IPS-20b (cell line): ENCODE measurements around the gene DDX41.
"Not testable (repeated sequence)": the region's sequence is repeated elsewhere in the genome, so short reads cannot be mapped to it uniquely, and the experiment has no call there.

Experiments
- H3K27ac ChIP-seq: one replicate; pipeline ENCODE4 v1.5.1; 2013; ENCODE audit warnings: low read length
- H3K27me3 ChIP-seq: 2 replicates; pipeline ENCODE4 v1.6.1; 2013; ENCODE audit warnings: mild to moderate bottlenecking, low read length, inconsistent platforms; ENCODE audit not compliant: insufficient read depth
- H3K36me3 ChIP-seq: 2 replicates; pipeline ENCODE4 v1.6.1; 2013; ENCODE audit warnings: low read depth, mild to moderate bottlenecking, inconsistent platforms, low read length, moderate library complexity; ENCODE audit not compliant: insufficient read depth
- H3K4me1 ChIP-seq: 2 replicates; pipeline ENCODE4 v1.6.1; 2013; ENCODE audit warnings: mild to moderate bottlenecking, control low read depth, inconsistent platforms, low read length, moderate library complexity; ENCODE audit not compliant: insufficient read depth
- H3K4me3 ChIP-seq: 2 replicates; pipeline ENCODE4 v1.5.1; 2013; ENCODE audit warnings: mild to moderate bottlenecking, low read length, inconsistent platforms
- H3K9ac ChIP-seq: 2 replicates; pipeline ENCODE4 v1.6.1; 2013; ENCODE audit warnings: low read depth, mild to moderate bottlenecking, inconsistent platforms, low read length, moderate library complexity
- H3K9me3 ChIP-seq: 2 replicates; pipeline ENCODE4 v1.6.1; 2013; ENCODE audit warnings: mild to moderate bottlenecking, low read depth, low read length, inconsistent platforms; ENCODE audit not compliant: insufficient read depth

The DDX41 gene

GRCh38 chr5:177493795-177494345, 22.9 kb downstream of the DDX41 start:
- Histone ChIP-seq H3K27ac (no peak overlapping the region), H3K9ac (peak overlapping the region; percentile 99; the same call in 1 of the 2 replicates), H3K27me3 (peaks cover 9% of the 10 kb centered on the region), H3K4me1 (peaks cover 22% of the 10 kb centered on the region), H3K9me3 (no peaks in the 10 kb centered on the region), H3K4me3 (no peak overlapping the region), H3K36me3 (peaks cover 66% of the 10 kb centered on the region)

- H3K9ac ChIP-seq = no peak overlapping the region
- no peak overlapping the region for H3K4me3 ChIP-seq
- peaks cover 15% of the 10 kb centered on the region for H3K4me1 ChIP-seq
- H3K36me3 ChIP-seq = peaks cover 77% of the 10 kb centered on the region
- no peaks in the 10 kb centered on the region for H3K9me3 ChIP-seq
- no peak overlapping the region for H3K27ac ChIP-seq
- no peaks in the 10 kb centered on the region; the same call in 1 of the 2 replicates for H3K27me3 ChIP-seq
Observed at GRCh38 chr5:177492841-177493240, 23.9 kb downstream of the DDX41 start.

- Histone ChIP-seq H3K4me1 (peaks cover 15% of the 10 kb centered on the region), H3K9ac (no peak overlapping the region), H3K4me3 (no peak overlapping the region), H3K27me3 (no peaks in the 10 kb centered on the region), H3K27ac (no peak overlapping the region), H3K9me3 (no peaks in the 10 kb centered on the region), H3K36me3 (peaks cover 84% of the 10 kb centered on the region)
Observed at GRCh38 chr5:177491983-177492746, 24.6 kb downstream of the DDX41 start.

- no peak overlapping the region for H3K27ac ChIP-seq
- no peaks in the 10 kb centered on the region for H3K9me3 ChIP-seq
- H3K36me3 ChIP-seq = peaks cover 88% of the 10 kb centered on the region
- H3K9ac ChIP-seq = peak overlapping the region; percentile 7; the same call in 1 of the 2 replicates
- no peaks in the 10 kb centered on the region for H3K27me3 ChIP-seq
- no peak overlapping the region for H3K4me3 ChIP-seq
- peaks cover 15% of the 10 kb centered on the region for H3K4me1 ChIP-seq
Observed at GRCh38 chr5:177491429-177491945, 25.3 kb downstream of the DDX41 start.

- Histone ChIP-seq H3K9me3 (no peaks in the 10 kb centered on the region), H3K4me3 (no peak overlapping the region), H3K9ac (peak overlapping the region; percentile 7; the same call in 1 of the 2 replicates), H3K4me1 (peaks cover 12% of the 10 kb centered on the region), H3K27me3 (no peaks in the 10 kb centered on the region), H3K36me3 (peaks cover 89% of the 10 kb centered on the region), H3K27ac (no peak overlapping the region)
Observed at GRCh38 chr5:177490992-177491391, 25.8 kb downstream of the DDX41 start.

GRCh38 chr5:177490311-177490991, 26.3 kb downstream of the DDX41 start:
- peaks cover 7% of the 10 kb centered on the region for H3K4me1 ChIP-seq
- peaks cover 89% of the 10 kb centered on the region for H3K36me3 ChIP-seq
- H3K27me3 ChIP-seq = no peaks in the 10 kb centered on the region
- H3K9me3 ChIP-seq = no peaks in the 10 kb centered on the region
- H3K4me3 ChIP-seq = no peak overlapping the region
- no peak overlapping the region for H3K9ac ChIP-seq
- no peak overlapping the region for H3K27ac ChIP-seq

GRCh38 chr5:177489119-177489716, 27.5 kb downstream of the DDX41 start:
- Histone ChIP-seq H3K36me3 (peaks cover 90% of the 10 kb centered on the region), H3K4me1 (no peaks in the 10 kb centered on the region; the same call in none of the 2 replicates), H3K9ac (no peak overlapping the region), H3K27ac (no peak overlapping the region), H3K9me3 (no peaks in the 10 kb centered on the region), H3K27me3 (no peaks in the 10 kb centered on the region), H3K4me3 (no peak overlapping the region)

GRCh38 chr5:177487975-177488374, 28.8 kb downstream of the DDX41 start:
- Histone ChIP-seq H3K27ac (no peak overlapping the region), H3K27me3 (no peaks in the 10 kb centered on the region), H3K9ac (no peak overlapping the region), H3K36me3 (peaks cover 90% of the 10 kb centered on the region), H3K4me3 (no peak overlapping the region), H3K4me1 (no peaks in the 10 kb centered on the region), H3K9me3 (no peaks in the 10 kb centered on the region)

GRCh38 chr5:177487144-177487543, 29.6 kb downstream of the DDX41 start:
- Histone ChIP-seq H3K4me1 (no peaks in the 10 kb centered on the region), H3K36me3 (peaks cover 85% of the 10 kb centered on the region), H3K4me3 (no peak overlapping the region), H3K9me3 (no peaks in the 10 kb centered on the region), H3K9ac (no peak overlapping the region), H3K27me3 (no peaks in the 10 kb centered on the region), H3K27ac (no peak overlapping the region)

GRCh38 chr5:177486256-177486655, 30.5 kb downstream of the DDX41 start:
- Histone ChIP-seq H3K9ac (no peak overlapping the region), H3K36me3 (peaks cover 92% of the 10 kb centered on the region), H3K4me3 (no peak overlapping the region), H3K4me1 (no peaks in the 10 kb centered on the region), H3K9me3 (no peaks in the 10 kb centered on the region), H3K27me3 (no peaks in the 10 kb centered on the region), H3K27ac (no peak overlapping the region)

GRCh38 chr5:177485753-177486152, 31.0 kb downstream of the DDX41 start:
- H3K4me1 ChIP-seq, H3K9me3 ChIP-seq, H3K27ac ChIP-seq, H3K4me3 ChIP-seq, H3K9ac ChIP-seq, H3K27me3 ChIP-seq: not testable (repeated sequence)
- peaks cover 88% of the 10 kb centered on the region for H3K36me3 ChIP-seq
